GM10847 (cell line): Measurements from ENCODE around the gene TRAF6.

Experiments
- POLR2A ChIP-seq: IDR thresholded peaks from 2 replicates; pipeline ENCODE4 v1.6.1; 2011; ENCODE audit not compliant: insufficient read length; ENCODE audit errors: extremely low read depth

TRAF6 gene

GRCh38 chr11:36452236-36452940 lies 57.7 kb downstream of the TRAF6 start:
- TF ChIP-seq POLR2A, result no peak

- TF ChIP-seq POLR2A, result no peak
Measured at GRCh38 chr11:36451681-36452080, 58.4 kb downstream of the TRAF6 start.

GRCh38 chr11:36451045-36451444 lies 59.0 kb downstream of the TRAF6 start:
- TF ChIP-seq POLR2A, result no peak

GRCh38 chr11:36450110-36450572 lies 59.9 kb downstream of the TRAF6 start:
- TF ChIP-seq POLR2A, result no peak

- TF ChIP-seq POLR2A, result no peak
Measured at GRCh38 chr11:36449561-36450096, 60.4 kb downstream of the TRAF6 start.

GRCh38 chr11:36447947-36448346 lies 62.1 kb downstream of the TRAF6 start:
- no peak for TF ChIP-seq POLR2A

GRCh38 chr11:36447514-36447913 lies 62.6 kb downstream of the TRAF6 start:
- TF ChIP-seq POLR2A, result no peak

GRCh38 chr11:36446135-36446534 lies 63.9 kb downstream of the TRAF6 start:
- TF ChIP-seq POLR2A, result no peak

GRCh38 chr11:36443661-36444060 lies 66.4 kb downstream of the TRAF6 start:
- TF ChIP-seq POLR2A, result no peak

- TF ChIP-seq POLR2A, result no peak
Measured at GRCh38 chr11:36441610-36442208, 68.4 kb downstream of the TRAF6 start.

- no peak for TF ChIP-seq POLR2A
Measured at GRCh38 chr11:36438126-36438525, 71.9 kb downstream of the TRAF6 start.

GRCh38 chr11:36437413-36437812 lies 72.7 kb downstream of the TRAF6 start:
- TF ChIP-seq POLR2A, result no peak
